ENCODE data around the gene EDARADD. TPM values are rescaled to one million over a fixed set of nuclear protein-coding genes. Genes with fewer than 3 reads are reported as not detected.

EDARADD gene
- total and polyA plus RNA-seq, 2 of the 8 experiments (the other 6 are each of a cell fraction or from before 2014, with no cell fraction given), result 3.4 to 6.1 TPM

DNA sequence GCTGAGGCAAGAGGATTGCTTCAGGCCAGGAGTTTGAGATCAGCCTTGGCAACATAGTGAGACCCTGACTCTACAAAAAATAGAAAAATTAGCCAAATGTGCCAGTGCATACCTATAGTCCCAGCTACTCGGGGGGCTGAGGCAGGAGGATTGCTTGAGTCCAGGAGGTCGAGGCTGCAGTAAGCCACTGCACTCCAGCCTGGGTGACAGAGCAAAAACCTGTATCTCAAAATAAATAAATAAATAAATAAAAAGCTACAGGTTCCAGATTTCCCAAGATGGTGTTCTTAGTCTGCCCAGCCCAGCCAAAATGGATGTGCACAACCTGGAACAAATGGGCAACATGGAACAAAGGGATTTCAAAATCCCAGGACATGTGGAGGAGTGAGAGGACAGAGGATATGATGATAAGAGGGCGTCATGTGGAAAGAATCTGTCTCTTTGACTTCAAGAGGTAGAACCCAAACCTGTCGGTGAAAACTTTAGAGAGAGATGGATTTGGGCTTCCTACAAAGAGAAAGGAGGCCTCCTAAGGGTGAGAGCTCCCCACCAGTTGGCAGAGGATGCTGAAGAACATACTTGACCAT, 3.2 kb downstream of the EDARADD start:
- Histone ChIP-seq H4K91ac (replicated peaks; ENCODE audit: insufficient read length, low read length) (no peak overlapping the region), H3K4ac (replicated peaks; ENCODE audit: insufficient read length, low read depth, low read length) (no peak overlapping the region), H2BK120ac (replicated peaks; ENCODE audit: low read depth, low read length) (no peak overlapping the region), H3K79me1 (ENCODE audit: low read depth, low read length) (no peaks in the 10 kb centered on the region), H3K4me2 (ENCODE audit: insufficient read depth in 1 of 2, low read depth in 2 of 2, low read length in 2 of 2) (no peak overlapping the region), H2BK5ac (ENCODE audit: low read depth, low read length) (no peak overlapping the region), H3K4me3 (ENCODE audit: extremely low read depth in 1 of 4, insufficient read depth in 2 of 4, low read depth in 3 of 4, low read length in 4 of 4) (no peak overlapping the region), H3K36me3 (ENCODE audit: control insufficient read depth in 2 of 4, insufficient read depth in 4 of 4, low read length in 3 of 4) (no peaks in the 10 kb centered on the region), H2AFZ (ENCODE audit: low read length) (no peak overlapping the region), H4K20me1 (replicated peaks in 1 of 2; ENCODE audit: control insufficient read depth in 1 of 2, insufficient read depth in 2 of 2, low read length in 2 of 2) (no peaks in the 10 kb centered on the region), H2BK15ac (ENCODE audit: low read length) (no peak overlapping the region), H3K9me3 (ENCODE audit: insufficient read depth in 2 of 2, low read depth in 1 of 2, low read length in 1 of 2) (no peaks in the 10 kb centered on the region), H3K23ac (ENCODE audit: insufficient read length) (no peak overlapping the region), H3K27ac (ENCODE audit: low read depth, low read length) (no peak overlapping the region), H3K18ac (ENCODE audit: extremely low read depth, low read length) (no peak overlapping the region), H2BK12ac (ENCODE audit: low read depth, low read length) (no peak overlapping the region), H3K9ac (replicated peaks in 1 of 4; ENCODE audit: extremely low read depth in 1 of 4, low read depth in 3 of 4, low read length in 3 of 4) (no peak overlapping the region), H3K56ac (replicated peaks; ENCODE audit: insufficient read length, low read depth, low read length) (no peak overlapping the region), H3K4me1 (replicated peaks in 1 of 4; ENCODE audit: control insufficient read depth in 3 of 4, insufficient read depth in 4 of 4, low read length in 3 of 4) (peaks cover 0 to 12% (median 8%) of the 10 kb centered on the region in 4 experiments; a peak in 6 of 7 replicates), H3K79me2 (ENCODE audit: control insufficient read depth in 1 of 2, insufficient read depth in 2 of 2, low read length in 2 of 2) (no peaks in the 10 kb centered on the region), H2AK5ac (ENCODE audit: low read depth, low read length) (no peak overlapping the region), H3K14ac (ENCODE audit: insufficient read length) (no peak overlapping the region), H4K5ac (ENCODE audit: insufficient read length, low read depth, low read length) (no peak overlapping the region), H4K8ac (ENCODE audit: extremely low read depth, insufficient read depth, low read length) (no peak overlapping the region), H2BK20ac (ENCODE audit: low read length) (no peak overlapping the region), H3K23me2 (ENCODE audit: low read depth, low read length) (peaks cover 8% of the 10 kb centered on the region; the same call in 1 of the 2 replicates), H3K27me3 (replicated peaks in 1 of 4; ENCODE audit: control insufficient read depth in 3 of 4, extremely low read depth in 1 of 4, insufficient read depth in 3 of 4, low read length in 3 of 4) (peaks cover 1 to 12% (median 9%) of the 10 kb centered on the region in 4 experiments; a peak in 6 of 7 replicates)
- POLR2A ChIA-PET (ENCODE audit: partially characterized antibody), result interaction anchor here (1.3 kb wide), 1 partner anchor 114 kb away, joined by 3 read pairs; no protein-coding TSS in a partner anchor
- 91% methylated on average over 4 of the region's 4 CpGs; no CpG with 5 or more reads in 1 of the 2 experiments for WGBS, 2 experiments (ENCODE audit: extremely low coverage in 1 of 2, insufficient coverage in 1 of 2, insufficient read length in 1 of 2, insufficient replicate concordance in 2 of 2, low coverage in 1 of 2, low lambda C conversion rate in 2 of 2, missing lambda C conversion rate in 1 of 2)
- FAIRE-seq (no peak), DNase-seq (ENCODE audit: low read depth in 1 of 2, low spot score in 2 of 2) (peak in 1 of 2 experiments; percentile 32)
- CTCF ChIA-PET (ENCODE audit: partially characterized antibody), result interaction anchor here (0.6 to 2.0 kb wide), 2 partner anchors 54 to 1664 kb away, joined by 3 to 6 read pairs; no protein-coding TSS in a partner anchor
- TF ChIP-seq RNF2 (IDR thresholded peaks at IDR 0.05; ENCODE audit: borderline replicate concordance, low read depth, low read length, missing control alignments, poor library complexity, severe bottlenecking), result no peak
- no peak for TF ChIP-seq RAD21 (IDR thresholded peaks at IDR 0.05 in 1 of 2, conservative IDR thresholded peaks at IDR 0.05 in 1 of 2; ENCODE audit: low read depth in 2 of 2, low read length in 2 of 2)
- TF ChIP-seq SIN3A (conservative IDR thresholded peaks at IDR 0.05 in 1 of 2, IDR thresholded peaks at IDR 0.05 in 1 of 2; ENCODE audit: low read depth in 1 of 2, low read length in 2 of 2), result no peak
- TF ChIP-seq SAP30 (IDR thresholded peaks at IDR 0.05; ENCODE audit: insufficient read depth, insufficient replicate concordance, low read length), result no peak
- no peak for TF ChIP-seq SP1 (IDR thresholded peaks at IDR 0.05; ENCODE audit: low read depth, low read length)
